HEK293 (cell line): ENCODE results near the gene CPN2.
A peak's percentile ranks its signal among the peaks of the same experiment; 100 is the strongest.

Source experiments
- CTCF ChIA-PET: fragments of 350-600 bp; formaldehyde crosslinking; extraction: SDS; loops from one replicate; lab custom pipeline; 2021; ENCODE audit warnings: antibody characterized with exemption; lab: Yijun Ruan, JAX
- POLR2A ChIA-PET: fragments of 300-600 bp; formaldehyde crosslinking; extraction: SDS; loops from one replicate; lab custom pipeline; 2020; ENCODE audit warnings: antibody characterized with exemption, inconsistent platforms; lab: Yijun Ruan, JAX
- H3K27ac ChIP-seq: fragments of 200-500 bp; sonication (Bioruptor generic); 2 replicates; pipeline ENCODE4 v1.5.1; 2014; ENCODE audit warnings: low read depth, low read length, control low read depth, inconsistent platforms; ENCODE audit errors: extremely low read depth
- H3K36me3 ChIP-seq, 2 experiments: fragments of 200-500 bp in 1 of 2; sonication (Bioruptor generic) in 1 of 2; 1 replicate in 1 of 2; 2 replicates in 1 of 2; pipeline ENCODE4 v1.5.1; 2014 to 2017; ENCODE audit warnings: inconsistent platforms in 2 of 2, low read length in 2 of 2; ENCODE audit not compliant: control insufficient read depth in 2 of 2, insufficient read depth in 1 of 2
- H3K4me1 ChIP-seq: fragments of 200-500 bp; sonication (Bioruptor generic); 2 replicates; pipeline ENCODE4 v1.5.1; 2014; ENCODE audit warnings: mild to moderate bottlenecking, low read length, inconsistent platforms; ENCODE audit not compliant: control insufficient read depth, insufficient read depth
- H3K4me3 ChIP-seq: 2 replicates; pipeline ENCODE4 v1.5.1; 2011; ENCODE audit warnings: low read depth, mild to moderate bottlenecking, control low read depth, low read length, moderate library complexity
- H3K9me3 ChIP-seq: fragments of 200-500 bp; sonication (Bioruptor generic); 2 replicates; pipeline ENCODE4 v1.5.1; 2014; ENCODE audit warnings: low read depth, low read length, inconsistent platforms; ENCODE audit not compliant: control insufficient read depth, insufficient read depth
- EGR2 ChIP-seq: fragments of 450-650 bp; formaldehyde crosslinking; IDR thresholded peaks from 2 replicates; pipeline ENCODE4 v1.5.1; 2016; ENCODE audit warnings: low read depth, missing biosample characterization, missing genetic modification characterization
- HIC1 ChIP-seq: fragments of 450-650 bp; formaldehyde crosslinking; IDR thresholded peaks from 2 replicates; pipeline ENCODE4 v1.5.1; 2016; ENCODE audit warnings: missing biosample characterization, missing genetic modification characterization
- HOXD13 ChIP-seq: sonication (generic); formaldehyde crosslinking; IDR thresholded peaks from 2 replicates; pipeline ENCODE4 v1.8.0; 2022; ENCODE audit warnings: missing genetic modification reagents, borderline replicate concordance
- IKZF3 ChIP-seq: fragments of 450-650 bp; IDR thresholded peaks from 2 replicates; pipeline ENCODE4 v1.5.0; 2018; ENCODE audit warnings: missing biosample characterization, mild to moderate bottlenecking, missing genetic modification characterization, moderate library complexity
- PATZ1 ChIP-seq: fragments of 450-650 bp; formaldehyde crosslinking; IDR thresholded peaks from 2 replicates; pipeline ENCODE4 v1.5.1; 2016; ENCODE audit warnings: missing biosample characterization, missing genetic modification characterization
- PRDM10 ChIP-seq: fragments of 450-650 bp; formaldehyde crosslinking; IDR thresholded peaks from 2 replicates; pipeline ENCODE4 v1.5.1; 2016; ENCODE audit warnings: missing biosample characterization, missing genetic modification characterization
- WT1 ChIP-seq: fragments of 450-650 bp; formaldehyde crosslinking; IDR thresholded peaks from 2 replicates; pipeline ENCODE4 v1.5.1; 2016; ENCODE audit warnings: missing biosample characterization, missing genetic modification characterization
- ZBTB20 ChIP-seq: fragments of 450-650 bp; formaldehyde crosslinking; IDR thresholded peaks from 2 replicates; pipeline ENCODE4 v1.5.1; 2016; ENCODE audit warnings: missing biosample characterization, missing genetic modification characterization
- ZFHX2 ChIP-seq: fragments of 450-650 bp; formaldehyde crosslinking; conservative IDR thresholded peaks from 2 replicates; pipeline ENCODE4 v1.5.1; 2016; ENCODE audit warnings: missing biosample characterization, missing genetic modification characterization
- ZNF19 ChIP-seq: fragments of 450-650 bp; formaldehyde crosslinking; IDR thresholded peaks from 2 replicates; pipeline ENCODE4; 2016; ENCODE audit warnings: missing biosample characterization, missing genetic modification characterization, low read depth
- ZNF24 ChIP-seq: fragments of 450-650 bp; formaldehyde crosslinking; IDR thresholded peaks from 2 replicates; pipeline ENCODE4 v1.5.1; 2016; ENCODE audit warnings: missing biosample characterization, missing genetic modification characterization
- ZNF274 ChIP-seq, 2 experiments: fragments of 200-500 bp in 1 of 2; fragments of 450-650 bp in 1 of 2; sonication (Bioruptor generic) in 1 of 2; formaldehyde crosslinking in 1 of 2; IDR thresholded peaks; 2 replicates each; pipeline versions ENCODE4 v1.5.1 to v1.6.1; 2014 to 2016; ENCODE audit warnings: borderline replicate concordance in 1 of 2, inconsistent platforms in 1 of 2, low read length in 1 of 2, missing biosample characterization in 1 of 2, missing genetic modification characterization in 1 of 2
- ZNF324 ChIP-seq: fragments of 450-650 bp; formaldehyde crosslinking; IDR thresholded peaks from 2 replicates; pipeline ENCODE4 v1.5.1; 2016; ENCODE audit warnings: missing biosample characterization, missing genetic modification characterization
- ZNF354C ChIP-seq: fragments of 450-650 bp; formaldehyde crosslinking; IDR thresholded peaks from 2 replicates; pipeline ENCODE4 v1.5.1; 2016; ENCODE audit warnings: missing biosample characterization, missing genetic modification characterization, low read depth, borderline replicate concordance
- ZNF423 ChIP-seq: fragments of 450-650 bp; formaldehyde crosslinking; IDR thresholded peaks from 2 replicates; pipeline ENCODE4 v1.5.1; 2016; ENCODE audit warnings: missing biosample characterization, missing genetic modification characterization
- ZNF514 ChIP-seq: fragments of 450-650 bp; formaldehyde crosslinking; IDR thresholded peaks from 2 replicates; pipeline ENCODE4 v1.5.1; 2016; ENCODE audit warnings: missing biosample characterization, missing genetic modification characterization
- ZNF677 ChIP-seq: fragments of 450-650 bp; IDR thresholded peaks from 2 replicates; pipeline ENCODE4 v1.5.0; 2018; ENCODE audit warnings: missing biosample characterization, mild to moderate bottlenecking, missing genetic modification characterization, moderate library complexity
- ZNF777 ChIP-seq: fragments of 450-650 bp; formaldehyde crosslinking; IDR thresholded peaks from 2 replicates; pipeline ENCODE4 v1.5.1; 2017; ENCODE audit warnings: missing biosample characterization, missing genetic modification characterization, borderline replicate concordance
- ZSCAN5A ChIP-seq: fragments of 450-650 bp; formaldehyde crosslinking; IDR thresholded peaks from 2 replicates; pipeline ENCODE4 v1.5.1; 2016; ENCODE audit warnings: missing biosample characterization, missing genetic modification characterization
- TF ChIP-seq, protein P1 (sequence below): fragments of 450-650 bp; formaldehyde crosslinking; IDR thresholded peaks from 2 replicates; pipeline ENCODE4 v1.5.1; 2016; ENCODE audit warnings: missing biosample characterization, missing genetic modification characterization
- TF ChIP-seq, protein P2 (sequence below): fragments of 450-650 bp; formaldehyde crosslinking; IDR thresholded peaks from 2 replicates; pipeline ENCODE4 v1.5.1; 2016; ENCODE audit warnings: missing biosample characterization, missing genetic modification characterization

The CPN2 gene

DNA sequence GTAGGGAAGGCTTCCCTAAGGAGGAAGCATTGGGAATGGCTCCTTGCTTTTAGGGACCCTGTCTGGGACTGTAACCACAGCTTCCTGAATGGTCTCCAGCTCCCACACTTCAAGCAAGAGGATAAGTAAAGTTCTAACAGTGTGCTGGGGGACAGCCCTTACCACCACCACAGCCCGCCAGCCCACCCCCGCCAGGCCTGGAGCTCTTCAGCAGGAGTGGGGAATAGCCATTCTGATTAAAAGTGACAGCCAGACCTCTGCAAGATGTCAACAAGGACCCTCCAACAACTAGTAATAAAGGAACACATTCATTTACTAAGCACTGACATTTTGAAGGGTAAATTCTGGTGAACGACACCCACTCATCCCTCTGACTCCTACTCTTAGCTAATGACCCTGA lies 49.4 kb downstream of the CPN2 start:
- no peaks in the 10 kb centered on the region for H3K36me3 ChIP-seq
- H3K9me3 ChIP-seq = no peaks in the 10 kb centered on the region
- no peak overlapping the region for H3K4me3 ChIP-seq
- CTCF ChIA-PET = interaction anchor here (1.0 kb wide), 1 partner anchor 14 kb away, joined by 3 read pairs; no protein-coding TSS in a partner anchor
- no peaks in the 10 kb centered on the region for H3K4me1 ChIP-seq
- POLR2A ChIA-PET = no interaction called here
- TF ChIP-seq ZNF24 (tag by site-specific recombination) (no peak), ZNF514 (tag by site-specific recombination) (no peak), ZNF777 (tag by site-specific recombination) (no peak), ZNF677 (tag by site-specific recombination) (no peak), ZSCAN5A (tag by site-specific recombination) (no peak), EGR2 (tag by site-specific recombination) (0 out of 2 replicates have a peak, but pooled peaks have one; percentile 35), IKZF3 (tag by site-specific recombination) (no peak), ZFHX2 (peak; percentile 56), ZNF324 (tag by site-specific recombination) (no peak), WT1 (tag by site-specific recombination) (no peak)
- TF ChIP-seq, protein P1, sequence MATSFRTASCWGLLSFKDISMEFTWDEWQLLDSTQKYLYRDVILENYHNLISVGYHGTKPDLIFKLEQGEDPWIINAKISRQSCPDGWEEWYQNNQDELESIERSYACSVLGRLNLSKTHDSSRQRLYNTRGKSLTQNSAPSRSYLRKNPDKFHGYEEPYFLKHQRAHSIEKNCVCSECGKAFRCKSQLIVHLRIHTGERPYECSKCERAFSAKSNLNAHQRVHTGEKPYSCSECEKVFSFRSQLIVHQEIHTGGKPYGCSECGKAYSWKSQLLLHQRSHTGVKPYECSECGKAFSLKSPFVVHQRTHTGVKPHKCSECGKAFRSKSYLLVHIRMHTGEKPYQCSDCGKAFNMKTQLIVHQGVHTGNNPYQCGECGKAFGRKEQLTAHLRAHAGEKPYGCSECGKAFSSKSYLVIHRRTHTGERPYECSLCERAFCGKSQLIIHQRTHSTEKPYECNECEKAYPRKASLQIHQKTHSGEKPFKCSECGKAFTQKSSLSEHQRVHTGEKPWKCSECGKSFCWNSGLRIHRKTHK = no peak
- TF ChIP-seq, all 188 proteins: peak for 2
- H3K27ac ChIP-seq = no peak overlapping the region

DNA sequence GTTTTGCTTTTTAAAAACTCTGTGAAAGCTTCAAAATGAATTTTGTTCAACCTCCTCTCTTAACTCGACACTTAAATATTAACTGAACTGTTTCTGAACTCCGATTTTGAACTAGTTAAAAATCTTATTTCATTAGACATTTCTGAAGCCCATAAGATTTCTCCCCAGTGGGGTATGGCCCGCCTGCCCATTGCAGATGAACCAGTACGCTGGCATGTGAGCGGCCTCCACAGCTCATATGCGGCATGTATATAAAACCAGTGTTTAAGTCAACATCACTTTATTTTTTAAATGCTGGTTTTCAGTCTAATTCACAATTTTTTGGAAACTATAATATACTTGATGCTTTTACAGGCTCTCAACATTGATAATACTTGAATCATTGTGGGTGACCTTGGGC lies 50.2 kb downstream of the CPN2 start:
- Histone ChIP-seq H3K27ac (no peak overlapping the region), H3K4me3 (no peak overlapping the region), H3K4me1 (no peaks in the 10 kb centered on the region), H3K9me3 (no peaks in the 10 kb centered on the region), H3K36me3 (no peaks in the 10 kb centered on the region)
- ChIA-PET CTCF (interaction anchor here (1.1 kb wide), 1 partner anchor 14 kb away, joined by 3 read pairs; no protein-coding TSS in a partner anchor), POLR2A (no interaction called here)
- TF ChIP-seq, protein P2, sequence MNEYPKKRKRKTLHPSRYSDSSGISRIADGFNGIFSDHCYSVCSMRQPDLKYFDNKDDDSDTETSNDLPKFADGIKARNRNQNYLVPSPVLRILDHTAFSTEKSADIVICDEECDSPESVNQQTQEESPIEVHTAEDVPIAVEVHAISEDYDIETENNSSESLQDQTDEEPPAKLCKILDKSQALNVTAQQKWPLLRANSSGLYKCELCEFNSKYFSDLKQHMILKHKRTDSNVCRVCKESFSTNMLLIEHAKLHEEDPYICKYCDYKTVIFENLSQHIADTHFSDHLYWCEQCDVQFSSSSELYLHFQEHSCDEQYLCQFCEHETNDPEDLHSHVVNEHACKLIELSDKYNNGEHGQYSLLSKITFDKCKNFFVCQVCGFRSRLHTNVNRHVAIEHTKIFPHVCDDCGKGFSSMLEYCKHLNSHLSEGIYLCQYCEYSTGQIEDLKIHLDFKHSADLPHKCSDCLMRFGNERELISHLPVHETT (tag by site-specific recombination) = no peak
- no peak for TF ChIP-seq ZNF354C (tag by site-specific recombination)
- no peak for TF ChIP-seq PRDM10 (tag by site-specific recombination)
- no peak for TF ChIP-seq HIC1 (tag by site-specific recombination)
- TF ChIP-seq ZNF423 (tag by site-specific recombination) = no peak
- TF ChIP-seq ZNF274 (IDR thresholded peaks at IDR 0.05; ENCODE audit: low read length) = no peak
- TF ChIP-seq ZNF274 (tag by site-specific recombination; IDR thresholded peaks at IDR 0.05; ENCODE audit: borderline replicate concordance) = no peak
- no peak for TF ChIP-seq ZBTB20
- no peak for TF ChIP-seq HOXD13
- TF ChIP-seq ZNF19 = no peak
- TF ChIP-seq PATZ1 = no peak
